ENCODE results near the gene NOB1. TPM values are rescaled to one million over a fixed set of nuclear protein-coding genes. Genes with fewer than 3 reads are reported as not detected.

NOB1 gene
- total RNA-seq: 14.1 TPM

DNA sequence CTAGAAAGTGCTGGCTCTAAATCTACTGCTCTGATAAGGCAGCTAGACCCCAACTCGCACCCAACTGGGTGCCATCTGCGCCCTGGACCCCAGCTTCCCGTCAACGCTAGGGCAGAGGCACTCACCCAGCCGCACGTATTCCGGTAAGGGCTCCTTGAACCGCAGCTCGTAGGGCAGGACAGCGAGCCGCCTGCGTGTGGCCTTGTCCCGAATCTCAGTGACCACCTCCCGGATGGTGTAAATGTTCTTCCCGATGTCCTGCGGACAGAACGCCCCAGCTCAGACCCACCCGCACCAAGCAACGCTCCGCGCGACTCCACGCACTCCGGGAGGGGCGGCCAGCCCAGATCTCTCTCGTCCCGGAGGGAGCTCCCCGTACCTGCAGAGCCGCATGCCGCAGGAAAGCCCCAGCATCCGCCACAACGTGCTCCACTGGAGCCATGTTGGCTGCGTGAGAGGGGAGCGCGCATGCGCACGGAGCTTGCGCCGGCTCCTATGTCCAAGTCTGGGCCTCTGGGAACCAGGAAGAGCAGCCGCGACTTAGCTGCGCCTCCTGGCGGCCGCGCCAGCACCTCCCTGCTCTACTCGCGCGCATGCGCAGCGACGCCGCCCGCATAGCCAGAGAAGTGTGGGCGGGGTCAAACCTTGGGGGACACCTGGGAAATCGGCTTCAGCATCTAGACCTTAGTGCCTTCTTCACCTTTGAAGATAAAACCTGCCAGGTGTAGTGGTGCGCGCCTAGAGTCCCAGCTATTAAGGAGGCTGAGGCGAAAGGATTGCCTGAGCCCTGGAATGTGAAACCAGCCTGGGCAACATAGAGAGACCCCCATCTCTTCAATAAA is at the start of gene NOB1:
NOB1 (minus strand) TSS at position 458 of the 842 bp plus-strand sequence; CDS start at position 442, 16 bp downstream.

DNA sequence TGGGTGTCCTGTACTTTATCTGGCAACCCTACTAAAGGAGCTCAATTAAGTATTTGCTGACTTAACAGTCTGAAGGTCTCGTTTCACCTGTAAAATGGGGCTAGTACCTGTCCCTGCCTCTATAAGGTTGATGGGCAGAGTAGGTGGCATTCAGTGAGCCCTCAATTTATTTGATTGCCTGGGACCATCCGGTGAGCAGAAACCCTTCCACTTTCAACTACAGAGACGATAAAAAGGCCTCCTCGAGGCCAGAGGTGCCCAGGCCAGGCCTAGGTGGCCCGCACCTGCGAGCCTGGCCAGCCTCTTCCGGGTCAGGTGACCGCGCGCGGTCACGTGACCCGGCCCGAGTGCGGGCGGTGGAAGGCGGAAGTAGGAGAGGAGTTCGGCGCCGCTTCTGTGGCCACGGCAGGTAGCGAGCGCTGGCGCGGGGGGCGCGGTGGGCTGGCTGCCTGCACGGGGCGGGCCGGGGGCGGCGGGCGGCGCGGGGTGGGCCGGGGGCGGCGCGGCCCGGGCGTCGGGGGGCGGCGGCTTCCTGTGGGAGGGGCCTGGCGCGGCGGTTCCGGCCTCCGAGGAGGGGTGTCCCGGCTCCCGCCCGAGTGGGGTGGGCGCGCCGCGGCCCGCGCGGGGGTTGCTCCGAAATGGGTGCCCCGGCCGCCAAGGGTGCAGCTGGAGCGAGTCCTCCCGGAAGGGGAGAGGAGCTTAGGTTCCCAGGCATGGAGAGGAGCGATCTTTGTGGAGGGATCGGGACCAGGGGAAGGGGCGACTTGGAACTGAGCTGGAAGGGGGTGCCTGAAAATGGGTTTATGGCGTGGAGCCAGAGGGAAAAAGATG is 7.5 kb upstream of the NOB1 start, which contains the start of gene WWP2:
WWP2 (plus strand) TSS at position 350 of the 831 bp plus-strand sequence. CDS start 24,679 bp downstream, outside the sequence.

DNA sequence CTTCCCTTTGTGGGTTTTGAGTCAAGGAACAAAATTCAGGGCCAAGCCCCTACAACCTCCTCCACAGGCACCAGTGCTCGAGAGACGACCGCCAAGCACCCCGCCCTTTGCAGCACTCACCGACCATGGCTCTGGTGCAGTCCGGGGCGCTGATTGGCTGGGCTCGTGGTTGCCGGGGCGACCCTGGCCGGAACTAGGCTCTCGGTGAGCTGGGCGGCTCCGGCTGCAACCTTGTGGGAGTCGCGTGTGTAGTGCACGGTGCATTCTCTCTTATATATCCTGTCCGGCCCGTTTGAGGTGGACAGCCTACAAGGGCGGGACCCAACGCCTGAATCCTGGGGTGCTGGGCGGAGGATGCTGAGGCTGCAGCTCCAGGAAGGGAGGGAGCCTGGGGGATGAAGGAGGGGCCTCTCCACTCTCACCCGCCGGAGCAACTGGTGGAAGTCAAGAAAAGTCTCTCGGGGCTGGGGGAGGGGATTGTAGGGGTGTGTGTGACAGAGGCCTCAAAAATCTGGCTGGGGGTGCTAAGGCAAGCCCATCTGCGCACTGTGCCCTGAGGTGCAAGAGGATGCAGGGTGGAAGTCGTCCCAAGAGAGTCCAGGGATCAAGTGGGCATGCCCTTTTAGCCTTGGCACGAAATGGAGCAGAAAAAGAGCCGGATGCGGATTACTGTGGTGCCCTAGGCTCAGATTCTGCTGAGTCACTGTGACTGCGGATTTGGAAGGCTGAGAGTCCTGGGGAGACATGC is 28.2 kb downstream of the NOB1 start, which contains the start of gene NQO1:
NQO1 (minus strand) TSS at position 248 of the 748 bp plus-strand sequence; CDS start at position 127, 121 bp downstream.

Small RNA genes within 50 kb of the gene (small RNA-seq; reads per million reads assigned to genes)
- not detected for gene RF00091 (ENCODE audit: low replicate concordance)

Other genes starting within 250 kb of the NOB1 start
- 71.4 TPM for gene NFAT5, start 189.0 kb downstream of the NOB1 start, total RNA-seq
- gene NQO1, start 28.4 kb downstream of the NOB1 start, total RNA-seq: 4.4 TPM
- 31.3 TPM for gene WWP2, start 7.4 kb upstream of the NOB1 start, total RNA-seq
- gene CLEC18A, start 196.4 kb upstream of the NOB1 start, total RNA-seq: 3.1 TPM

All from parietal lobe (tissue), 2 donors.